ENCODE measurements around the gene MXRA8.
"Not testable (repeated sequence)": the region's sequence is repeated elsewhere in the genome, so short reads cannot be mapped to it uniquely, and the experiment has no call there.

Gene MXRA8, protein sequence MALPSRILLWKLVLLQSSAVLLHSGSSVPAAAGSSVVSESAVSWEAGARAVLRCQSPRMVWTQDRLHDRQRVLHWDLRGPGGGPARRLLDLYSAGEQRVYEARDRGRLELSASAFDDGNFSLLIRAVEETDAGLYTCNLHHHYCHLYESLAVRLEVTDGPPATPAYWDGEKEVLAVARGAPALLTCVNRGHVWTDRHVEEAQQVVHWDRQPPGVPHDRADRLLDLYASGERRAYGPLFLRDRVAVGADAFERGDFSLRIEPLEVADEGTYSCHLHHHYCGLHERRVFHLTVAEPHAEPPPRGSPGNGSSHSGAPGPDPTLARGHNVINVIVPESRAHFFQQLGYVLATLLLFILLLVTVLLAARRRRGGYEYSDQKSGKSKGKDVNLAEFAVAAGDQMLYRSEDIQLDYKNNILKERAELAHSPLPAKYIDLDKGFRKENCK

DNA sequence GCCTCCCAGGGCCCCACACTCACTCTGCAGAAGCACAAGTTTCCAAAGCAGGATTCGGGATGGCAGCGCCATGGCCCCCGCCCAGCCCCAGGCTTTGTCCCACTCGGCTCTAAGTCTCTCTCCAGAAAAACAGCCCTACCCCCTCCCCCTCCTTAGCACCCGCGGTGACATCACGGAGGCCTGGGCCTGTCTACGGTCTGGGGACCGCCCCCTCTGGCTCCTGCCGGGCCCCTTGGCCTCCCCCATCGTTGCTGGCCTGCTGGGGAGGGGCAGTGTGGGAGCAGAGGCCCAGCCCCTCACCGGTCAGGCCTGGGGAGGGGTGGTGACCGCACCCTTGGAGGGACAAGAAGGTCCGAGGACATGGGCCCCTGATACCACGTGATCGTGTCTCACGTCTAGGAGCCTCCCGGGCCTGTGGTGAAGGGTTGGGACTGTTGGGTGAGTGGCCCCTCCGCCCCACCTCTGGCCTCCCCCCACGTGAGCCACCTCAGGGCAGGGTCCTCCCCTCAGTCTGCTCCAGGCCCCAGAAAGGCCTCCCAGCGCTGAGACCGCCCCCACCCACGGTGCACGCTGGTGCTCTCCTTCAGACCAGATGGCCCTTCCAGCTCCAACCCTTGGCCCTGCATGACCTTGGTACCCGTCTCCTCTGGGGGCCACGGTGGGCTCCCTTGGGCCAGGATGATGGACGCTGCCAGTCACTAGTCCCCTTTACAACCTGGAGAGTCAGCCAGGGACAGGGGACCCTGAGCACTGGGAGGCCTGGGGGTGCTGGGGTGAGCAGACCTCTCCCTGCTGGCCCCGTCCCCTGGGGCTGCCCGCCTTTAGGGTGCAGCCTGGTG lies at the start of gene MXRA8:
MXRA8 (minus strand) TSS at position 123 of the 839 bp plus-strand sequence; CDS start at position 72, 51 bp downstream.
- DNase-seq (ENCODE audit: low read depth in 2 of 2) = no peak

DNA sequence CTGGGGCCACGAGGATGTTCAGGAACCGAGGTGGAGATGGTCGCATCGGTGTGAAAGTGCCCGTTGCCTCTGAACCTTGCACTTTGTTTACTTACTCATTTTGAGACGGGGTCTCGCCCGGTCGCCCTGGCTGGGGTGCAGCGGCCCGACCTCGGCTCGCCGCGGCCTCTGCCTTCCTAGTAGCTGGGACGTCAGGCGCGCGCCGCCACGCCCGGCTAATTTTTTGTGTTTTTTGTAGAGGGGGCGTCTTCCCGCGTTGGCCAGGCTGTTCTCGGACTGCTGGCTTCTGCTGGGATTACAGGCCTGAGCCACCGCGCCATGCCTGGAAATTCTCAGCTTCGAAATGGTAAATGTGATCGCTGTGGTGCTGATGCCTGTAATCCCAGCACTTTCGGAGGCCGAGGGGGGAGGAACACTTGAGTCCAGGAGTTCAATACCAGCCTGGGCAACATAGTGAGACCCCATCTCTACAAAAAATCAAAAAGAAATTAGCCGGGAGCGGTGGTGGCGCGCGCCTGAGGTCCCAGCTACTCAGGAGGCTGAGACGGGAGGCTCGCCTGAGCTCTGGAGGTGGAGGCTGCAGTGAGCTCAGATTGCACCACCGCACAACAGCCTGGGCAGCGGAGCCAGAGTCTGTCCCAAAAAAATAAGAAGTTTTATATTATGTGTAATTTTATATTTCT lies 49.4 kb upstream of the MXRA8 start:
- DNase-seq (ENCODE audit: low read depth in 2 of 2) = no peak

DNA sequence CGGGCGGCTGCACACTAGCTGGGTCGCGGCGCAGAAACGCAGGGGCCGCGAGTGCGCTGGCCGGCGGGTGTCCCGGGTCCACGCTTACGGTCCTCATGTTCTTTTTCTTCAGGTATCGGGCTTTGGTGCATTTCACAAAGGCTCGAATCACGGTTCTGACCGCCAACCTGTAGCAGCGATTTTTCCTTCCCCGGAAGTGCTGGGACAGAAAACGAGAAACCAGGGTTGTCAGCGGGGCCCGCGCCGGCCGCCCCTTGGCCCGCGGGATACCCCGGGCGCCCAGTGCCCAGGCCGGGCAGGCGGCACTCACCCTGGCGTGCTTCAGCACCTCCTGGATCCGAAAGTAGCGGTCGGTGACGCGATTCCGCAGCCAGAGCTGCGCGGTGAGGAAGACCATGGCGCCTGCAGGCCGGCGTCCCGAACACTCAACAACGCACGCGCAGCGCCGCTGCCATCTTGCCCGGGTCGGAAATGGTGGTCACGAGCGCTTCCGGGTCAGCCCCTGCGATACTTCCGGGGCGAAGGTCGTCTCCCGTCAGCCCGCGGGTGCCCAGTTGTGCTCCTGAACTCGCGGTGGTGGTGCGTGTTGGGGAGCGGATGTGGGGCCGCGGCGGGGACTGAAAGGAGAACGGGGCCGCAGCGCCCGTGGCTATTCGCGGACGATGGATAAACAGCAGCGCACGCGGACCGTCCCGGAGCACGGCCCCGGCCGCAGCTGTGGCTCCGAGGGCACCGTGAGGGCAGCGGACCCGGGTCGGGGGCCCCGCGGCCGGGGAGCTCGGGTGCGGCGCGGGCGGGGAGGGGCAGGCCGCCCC lies 48.7 kb upstream of the MXRA8 start, which contains the start of gene MRPL20:
MRPL20 (minus strand) TSS at position 473 of the 815 bp plus-strand sequence; CDS start at position 397, 76 bp downstream.
- DNase-seq (ENCODE audit: low read depth in 2 of 2) = peak; percentile 92 to 94

DNA sequence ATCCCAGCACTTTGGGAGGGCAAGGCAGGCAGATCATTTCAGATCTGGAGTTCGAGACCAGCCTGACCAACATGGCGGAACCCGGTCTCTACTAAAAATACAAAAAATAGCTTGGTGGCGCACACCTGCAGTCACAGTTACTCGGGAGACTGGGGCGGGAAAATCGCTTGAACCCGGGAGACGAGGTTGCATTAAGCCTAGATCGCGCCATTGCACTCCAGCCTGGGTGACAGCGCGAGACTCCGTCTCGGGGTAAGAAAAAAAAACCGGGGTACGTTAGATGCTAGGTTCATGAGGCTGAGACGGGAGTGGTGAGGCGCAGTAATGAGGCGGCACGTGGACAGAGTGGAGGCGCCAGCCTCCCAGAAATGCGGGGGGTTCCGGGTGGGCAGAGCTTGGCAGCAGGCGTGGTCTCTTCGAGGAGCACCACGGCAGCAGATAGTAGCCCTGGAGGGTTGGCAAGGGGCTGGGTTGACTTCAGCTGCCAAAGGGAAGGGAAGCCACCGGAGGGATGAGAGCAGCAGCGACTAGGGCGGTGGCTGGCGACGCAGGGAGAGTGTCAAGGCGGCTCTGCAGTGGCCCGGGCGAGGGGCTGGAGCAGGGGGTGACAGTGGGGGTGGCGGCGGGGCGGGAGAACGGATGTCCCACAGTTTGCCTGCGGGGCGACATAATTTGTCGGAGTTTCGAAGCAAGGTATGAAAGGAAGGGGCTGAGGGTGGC lies 47.9 kb upstream of the MXRA8 start:
- DNase-seq (ENCODE audit: low read depth in 2 of 2) = no peak

DNA sequence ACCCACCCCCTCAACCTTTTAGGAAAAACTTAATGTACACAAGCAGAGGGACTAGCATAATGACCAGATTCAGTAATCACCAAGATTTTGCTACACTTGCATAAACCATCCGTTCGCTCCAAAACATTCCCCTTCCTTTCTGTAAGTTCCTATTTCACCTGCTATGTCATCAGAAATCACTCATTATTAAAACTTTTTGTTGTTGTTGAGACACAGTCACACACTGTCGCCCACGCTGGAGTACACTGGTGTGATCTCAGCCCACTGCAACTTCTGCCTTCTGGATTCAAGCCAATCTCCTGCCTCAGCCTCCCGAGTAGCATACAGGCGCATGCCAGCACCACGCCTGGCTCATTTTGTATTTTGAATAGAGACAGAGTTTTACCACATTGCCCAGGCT lies 45.3 kb upstream of the MXRA8 start:
- no peak for DNase-seq (ENCODE audit: low read depth in 2 of 2)

DNA sequence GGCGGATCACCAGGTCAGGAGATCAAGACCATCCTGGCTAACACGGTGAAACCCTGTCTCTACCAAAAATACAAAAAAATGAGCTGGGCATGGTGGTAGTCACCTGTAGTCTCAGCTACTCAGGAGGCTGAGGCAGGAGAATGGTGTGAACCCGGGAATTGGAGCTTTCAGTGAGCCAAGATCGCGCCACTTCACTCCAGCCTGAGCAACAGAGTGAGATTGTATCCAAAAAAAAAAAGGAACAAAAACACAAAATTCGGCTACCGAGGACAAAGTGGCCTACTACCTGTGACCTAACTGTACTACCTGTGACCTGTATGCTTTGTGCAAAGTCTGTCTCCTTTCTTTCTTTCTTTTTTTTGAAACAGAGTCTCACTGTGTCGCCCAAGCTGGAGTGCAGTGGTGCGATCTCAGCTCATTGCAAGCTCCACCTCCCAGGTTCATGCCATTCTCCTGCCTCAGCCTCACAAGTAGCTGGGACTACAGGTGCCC lies 44.6 kb upstream of the MXRA8 start:
- DNase-seq (ENCODE audit: low read depth in 2 of 2) = not testable (repeated sequence)

DNA sequence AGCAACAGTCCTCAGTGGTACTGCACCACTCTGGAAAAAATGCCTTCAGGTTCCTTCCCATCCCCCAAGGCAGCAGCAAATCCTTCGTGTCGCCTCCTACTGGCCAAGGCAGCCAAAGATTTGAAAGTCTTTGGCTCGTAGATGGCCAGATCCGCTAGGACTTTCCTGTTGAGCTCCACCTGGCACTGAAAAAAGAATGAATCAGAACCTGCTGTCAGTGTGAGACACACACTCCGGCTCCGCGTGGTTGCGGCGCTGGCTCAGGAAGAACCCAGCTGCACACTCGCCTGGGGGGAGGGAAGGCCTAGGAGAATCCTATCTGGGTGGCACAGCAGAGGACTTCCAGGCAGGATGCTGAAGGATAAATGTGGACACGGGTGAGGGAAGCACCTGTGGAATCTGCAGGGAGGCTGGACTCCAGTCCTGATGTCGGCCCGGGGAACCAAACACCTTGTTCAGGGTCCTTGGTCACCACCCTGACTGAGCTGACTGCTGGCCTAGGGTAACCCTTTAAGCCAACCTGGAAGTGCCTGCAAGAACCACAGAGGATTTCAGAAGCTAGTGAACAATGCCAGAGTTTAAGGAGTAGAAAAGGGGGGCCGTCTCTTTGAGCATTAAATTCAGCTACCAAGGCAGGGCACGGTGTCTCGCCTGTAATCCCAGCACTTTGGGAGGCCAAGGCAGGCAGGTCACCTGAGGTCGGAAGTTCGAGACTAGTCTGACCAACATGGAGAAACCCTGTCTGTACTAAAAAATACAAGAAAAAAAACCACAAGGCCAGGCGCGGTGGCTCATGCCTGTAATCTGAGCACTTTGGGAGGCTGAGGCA lies 43.9 kb upstream of the MXRA8 start:
- peak in 1 of 2 donors; percentile 45 for DNase-seq (ENCODE audit: low read depth in 2 of 2)

DNA sequence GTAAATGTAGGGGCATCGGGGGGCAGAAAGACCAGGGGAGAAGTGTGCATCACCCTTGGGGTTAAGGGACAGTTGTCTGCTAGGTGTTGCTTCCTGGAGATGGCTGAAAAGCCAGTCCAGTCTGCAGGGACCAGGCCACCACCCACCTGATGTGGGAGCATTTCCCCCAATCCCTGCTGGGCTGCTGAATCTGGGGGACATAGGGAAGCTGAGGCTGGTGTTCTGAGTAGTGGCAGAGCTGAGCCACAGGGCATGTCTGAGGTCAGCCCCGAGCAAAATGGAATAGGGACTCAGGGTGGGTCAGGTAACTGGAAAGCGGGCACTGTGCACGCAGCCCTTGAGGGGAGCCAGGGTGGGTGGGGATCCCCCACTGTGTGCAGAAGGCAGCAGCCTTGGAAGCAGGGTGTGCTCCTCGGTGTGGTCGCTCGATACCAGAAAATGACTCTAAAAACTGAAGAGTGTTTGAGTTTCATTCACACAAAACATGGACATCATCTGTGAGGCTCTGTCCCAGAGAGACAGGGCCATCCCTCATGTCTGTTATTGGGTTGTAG lies 43.2 kb upstream of the MXRA8 start:
- DNase-seq (ENCODE audit: low read depth in 2 of 2) = no peak

DNA sequence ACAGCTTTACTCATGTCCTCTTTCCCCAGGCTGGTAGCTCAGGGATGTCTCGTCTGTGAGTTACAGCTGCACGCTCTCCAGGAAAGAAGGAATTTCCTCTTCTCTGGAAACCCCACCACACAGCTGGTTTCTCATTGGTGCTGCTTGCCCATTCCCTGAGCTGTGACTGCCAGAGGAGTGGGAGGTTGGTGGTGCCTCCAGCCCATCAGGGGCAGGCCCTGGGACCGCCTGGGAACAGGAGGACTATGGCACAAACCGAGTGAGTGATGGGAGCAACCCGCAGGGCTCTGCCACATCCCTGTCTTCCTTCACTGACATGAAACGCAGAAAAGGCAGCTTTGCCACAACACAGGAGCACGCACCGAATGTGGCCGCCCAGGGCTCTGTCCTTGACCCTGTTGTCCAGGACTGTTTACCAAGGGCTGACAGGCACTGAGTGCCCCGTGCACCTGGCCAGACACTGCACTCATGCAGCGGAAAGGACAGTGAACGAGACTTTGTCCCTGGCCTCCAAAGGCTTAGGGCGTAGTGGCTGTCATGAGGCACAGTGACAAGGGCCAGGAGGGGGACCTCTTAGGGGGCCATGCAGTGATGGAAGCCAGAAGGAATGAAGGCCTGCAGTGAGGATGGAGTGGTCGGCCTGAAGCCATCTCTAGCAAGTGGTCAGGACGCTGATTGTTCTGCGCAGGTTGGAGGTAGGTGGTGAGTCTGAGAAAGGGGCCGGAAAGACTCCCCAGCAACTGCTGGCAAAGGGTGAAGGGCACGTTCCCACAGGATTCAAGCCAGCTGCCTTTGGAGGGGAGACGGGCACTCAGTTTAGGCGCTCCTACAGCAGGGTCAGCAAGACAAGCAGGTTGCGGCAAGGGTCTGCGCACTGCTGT lies 42.5 kb upstream of the MXRA8 start:
- DNase-seq (ENCODE audit: low read depth in 2 of 2) = no peak

DNA sequence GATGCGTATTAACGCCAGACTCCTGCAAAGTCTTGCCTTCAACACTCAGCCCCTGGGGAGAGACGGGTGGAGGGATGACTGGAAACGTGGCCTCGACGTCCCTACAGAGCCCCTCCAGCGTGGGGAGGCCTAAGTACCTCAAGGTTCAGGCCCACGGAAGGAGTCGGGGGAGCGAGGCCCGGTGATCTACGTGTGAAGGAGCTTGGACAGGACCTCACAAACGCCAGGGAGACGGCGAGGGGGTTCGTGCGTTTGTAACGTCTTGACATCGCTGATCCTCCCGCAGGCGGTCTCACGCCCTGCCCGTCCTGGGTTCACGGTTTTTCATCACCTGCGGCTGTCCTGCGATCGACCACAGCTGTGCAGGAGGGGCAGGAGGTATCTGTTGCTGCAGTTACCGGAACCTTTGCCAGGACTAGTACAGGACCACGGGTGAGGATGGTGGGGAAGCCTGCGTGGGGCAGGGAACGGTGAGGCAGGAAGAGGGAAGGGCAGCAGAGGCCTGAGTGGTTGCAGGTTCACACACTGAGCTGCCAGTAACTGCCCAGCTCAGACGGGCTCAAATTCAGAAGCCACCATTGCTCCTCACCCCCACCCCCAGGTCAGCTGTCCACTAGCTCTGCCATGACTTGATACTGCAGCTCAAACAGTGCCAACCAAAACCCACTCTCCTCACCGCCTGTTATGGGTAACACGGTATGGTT lies 41.7 kb upstream of the MXRA8 start:
- DNase-seq (ENCODE audit: low read depth in 2 of 2) = no peak

DNA sequence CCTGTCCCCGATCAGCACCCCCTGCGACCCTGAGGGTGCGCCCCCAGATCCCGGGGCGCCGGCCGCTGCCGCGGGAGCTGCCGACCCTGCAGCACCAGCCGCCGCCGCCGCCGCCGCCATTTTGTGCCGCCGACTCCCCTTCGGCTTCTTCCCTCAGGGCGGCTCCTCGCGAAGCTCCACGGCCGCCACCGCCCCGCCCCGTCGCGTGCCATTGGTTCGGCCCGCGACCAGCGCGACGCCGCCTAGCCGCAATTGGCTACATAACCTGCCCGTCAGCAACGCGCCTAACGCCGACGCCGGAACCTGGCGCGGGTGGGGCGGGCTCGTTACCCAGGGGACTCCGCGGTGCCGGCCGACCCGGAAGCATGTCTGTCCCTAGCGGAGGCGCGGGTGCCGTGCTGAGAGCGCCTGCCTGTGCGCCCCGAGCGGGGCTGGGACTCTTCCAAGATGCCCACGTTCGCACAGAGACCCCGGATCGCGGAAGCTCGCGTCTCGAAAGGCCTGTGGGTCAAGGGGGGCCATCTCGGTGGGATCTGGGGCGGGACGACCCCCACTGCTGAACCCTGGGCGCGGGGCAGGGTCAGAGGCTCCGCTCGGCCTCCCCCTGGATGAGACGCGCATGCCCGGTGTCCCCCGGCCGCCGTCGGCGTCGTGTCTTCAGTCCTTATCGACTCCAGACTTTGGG lies 41.0 kb upstream of the MXRA8 start, which contains the start of gene CCNL2:
CCNL2 (minus strand) TSS at position 149 of the 685 bp plus-strand sequence; CDS start at position 120, 29 bp downstream.
- DNase-seq (ENCODE audit: low read depth in 2 of 2) = peak; percentile 99 to 100

DNA sequence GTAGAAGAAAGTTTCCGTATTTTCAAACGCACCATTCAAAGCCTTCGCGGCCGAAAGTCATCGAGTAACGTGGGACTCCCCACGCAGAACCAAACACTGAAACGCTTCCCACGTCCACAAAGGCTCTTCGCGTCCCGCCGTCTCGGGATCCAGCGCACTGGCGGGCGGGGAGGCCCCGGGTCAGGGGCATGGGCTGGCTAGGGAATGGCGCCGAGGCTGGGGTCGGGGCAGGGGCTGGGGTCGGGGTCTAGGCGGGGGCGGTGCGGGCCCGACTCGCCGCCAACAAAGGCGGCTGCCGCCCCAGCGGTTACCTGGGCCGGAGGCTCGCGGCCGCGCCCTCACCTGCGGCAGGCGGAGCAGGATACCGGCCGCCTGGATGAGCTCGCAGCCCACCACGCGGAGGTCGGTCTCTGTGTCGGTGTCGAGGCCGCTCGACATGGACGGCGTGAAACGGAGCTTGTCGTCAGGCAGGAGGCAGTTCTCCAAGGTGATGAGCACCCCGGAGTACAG lies 40.4 kb upstream of the MXRA8 start:
- no peak for DNase-seq (ENCODE audit: low read depth in 2 of 2)

DNA sequence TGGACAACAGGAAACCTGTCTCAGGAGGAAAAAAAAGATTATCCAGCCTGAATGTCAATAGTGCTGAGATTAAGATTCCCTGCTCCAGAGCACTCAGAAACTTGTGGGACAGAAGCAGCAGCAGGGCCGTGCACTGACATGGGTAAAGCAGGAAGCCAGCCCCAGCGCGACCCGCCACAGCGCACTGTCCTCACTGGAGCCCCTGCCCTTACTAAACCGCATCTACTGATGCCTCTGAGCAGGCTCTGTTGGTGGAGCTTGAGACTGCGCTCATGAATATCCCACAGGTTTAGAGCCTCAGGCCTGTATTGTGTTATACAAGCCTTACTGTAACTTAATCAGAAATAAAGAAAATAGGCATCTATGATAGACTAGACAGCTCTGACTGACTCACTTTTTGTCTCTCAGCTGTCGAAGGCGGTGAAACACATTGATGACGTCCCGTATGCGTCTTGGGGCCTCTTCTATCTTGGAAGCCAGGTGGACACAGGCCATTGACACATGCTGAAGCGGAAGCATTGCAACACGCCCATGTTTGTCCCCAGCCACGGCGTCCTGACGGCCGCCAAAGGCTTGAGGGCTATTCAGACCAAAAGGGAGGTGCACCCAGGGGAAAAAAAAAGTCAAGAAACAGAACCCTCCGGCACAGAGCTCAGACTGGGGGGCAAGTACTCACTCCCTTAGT lies 39.6 kb upstream of the MXRA8 start:
- no peak for DNase-seq (ENCODE audit: low read depth in 2 of 2)

DNA sequence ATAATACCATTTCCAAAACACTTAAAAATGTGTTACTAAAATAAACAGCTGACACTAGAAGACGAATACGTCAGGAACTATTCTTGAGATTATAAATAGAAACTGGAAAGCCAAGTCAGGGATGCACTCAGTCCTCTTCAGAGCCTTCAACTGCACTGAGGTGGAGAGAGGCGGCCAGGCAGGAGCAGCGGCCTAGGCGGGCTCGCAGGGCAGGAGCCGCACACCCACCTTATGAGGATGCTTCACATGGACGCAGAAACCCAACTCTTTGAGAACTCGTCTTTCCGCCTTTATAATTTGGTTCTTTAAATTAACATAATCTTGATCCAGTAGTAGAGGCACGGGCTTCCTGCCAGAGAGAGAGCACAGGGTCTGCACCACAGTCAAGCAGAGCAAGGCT lies 36.8 kb upstream of the MXRA8 start:
- no peak for DNase-seq (ENCODE audit: low read depth in 2 of 2)

DNA sequence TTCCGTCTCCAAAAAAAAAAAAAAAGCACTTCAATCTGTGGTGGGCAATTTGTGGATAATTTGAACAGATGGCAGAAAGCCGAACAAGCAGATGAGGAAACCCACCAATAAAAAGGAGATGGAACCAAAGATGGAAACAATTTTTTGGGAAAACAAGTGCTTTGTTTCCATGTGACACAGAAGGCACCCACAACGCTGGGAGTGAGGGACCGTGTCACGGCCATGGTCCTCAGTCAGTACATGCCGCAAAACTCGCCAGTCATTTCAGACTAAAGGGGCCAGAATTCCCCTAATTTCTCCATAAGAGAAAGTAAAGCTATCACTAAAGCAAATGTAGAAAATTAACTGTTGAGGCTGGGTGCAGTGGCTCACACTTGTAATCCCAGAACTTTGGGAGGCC lies 35.8 kb upstream of the MXRA8 start:
- DNase-seq (ENCODE audit: low read depth in 2 of 2) = no peak

DNA sequence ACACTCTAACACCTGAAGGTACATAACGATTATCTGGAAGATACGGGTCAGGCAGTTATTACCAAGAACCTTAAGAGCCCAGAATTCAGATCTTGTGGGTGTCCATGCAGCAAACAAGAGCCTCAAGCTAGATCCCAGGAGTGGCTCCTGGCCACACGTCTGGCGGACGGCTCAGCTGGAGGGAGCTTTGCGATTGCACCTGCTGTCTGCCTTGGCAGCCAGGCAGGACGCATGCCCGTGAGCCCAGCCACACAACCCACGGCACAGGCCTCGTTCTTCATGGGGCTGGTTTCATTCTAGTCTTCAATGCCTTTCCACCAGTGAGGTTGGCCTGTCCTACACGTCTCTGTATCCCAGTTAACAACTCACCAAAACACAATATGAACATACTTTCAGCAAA lies 35.1 kb upstream of the MXRA8 start:
- no peak for DNase-seq (ENCODE audit: low read depth in 2 of 2)
